ENCODE results near the gene SMIM20. TPM values are rescaled to one million over a fixed set of nuclear protein-coding genes. Genes with fewer than 3 reads are reported as not detected.
A peak's percentile ranks its signal among the peaks of the same experiment; 100 is the strongest.

The SMIM20 gene
- total RNA-seq, 2 experiments from 2014 or later = 7.2 to 9.1 TPM

DNA sequence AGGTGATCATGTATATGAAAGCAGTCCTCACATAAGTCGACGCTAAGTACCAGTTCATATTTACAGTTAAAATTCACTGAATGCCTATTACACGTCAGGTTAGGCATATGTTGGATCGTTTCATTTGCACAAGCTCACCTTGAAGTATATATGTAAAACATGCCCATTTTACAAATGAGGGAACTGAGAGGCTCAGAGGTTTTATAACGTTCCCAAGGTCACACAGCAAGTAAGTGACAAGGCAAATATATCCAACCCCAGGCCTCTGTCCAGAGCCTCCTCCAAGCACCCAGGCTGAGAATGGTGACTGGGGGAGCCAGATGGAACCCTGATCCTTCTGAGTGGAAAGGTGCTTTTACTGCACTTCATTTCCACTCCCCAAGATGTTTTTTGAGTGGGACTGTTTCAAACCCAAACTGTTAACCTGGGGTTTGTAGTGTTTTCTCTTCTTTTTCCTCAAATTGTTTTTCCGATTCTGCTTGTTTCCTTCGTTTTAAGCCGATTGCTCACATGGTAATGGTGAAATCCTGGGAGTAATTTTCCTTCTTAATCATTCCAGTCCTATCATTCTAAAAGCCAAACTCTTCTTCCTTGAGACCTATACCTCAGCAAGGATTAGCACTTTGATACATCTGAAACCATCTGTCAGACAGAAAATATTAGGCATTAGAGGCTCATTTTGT is 791 bp downstream of the SMIM20 start:
- Mint-ChIP-seq H3K9me3 (no peaks in the 10 kb centered on the region), H3K27ac (peak overlapping the region; percentile 96), H3K4me3 (peak overlapping the region; percentile 94), H3K4me1 (ENCODE audit: low read depth) (peaks cover 26% of the 10 kb centered on the region), H3K27me3 (no peaks in the 10 kb centered on the region), H3K36me3 (ENCODE audit: low read depth) (peaks cover 6% of the 10 kb centered on the region)
- H3K27me3 ChIP-seq (ENCODE audit: control insufficient read depth in 1 of 2, insufficient read depth in 2 of 2, low read length in 2 of 2) = no peaks in the 10 kb centered on the region
- no peaks in the 10 kb centered on the region for H3K36me3 ChIP-seq (ENCODE audit: insufficient read depth, low read length)
- no peaks in the 10 kb centered on the region for H3K9me3 ChIP-seq (ENCODE audit: control insufficient read depth in 1 of 2, insufficient read depth in 1 of 2, low read length in 2 of 2)
- H3K27ac ChIP-seq (ENCODE audit: low read depth in 1 of 2, low read length in 2 of 2) = peak overlapping the region; percentile 79 to 85
- DNase-seq (no peak), ATAC-seq (ENCODE audit: poor library complexity) (no peak)
- intact Hi-C loops (cut with DNase I, micrococcal nuclease) = loop anchor here (1.0 to 10.0 kb wide), 9 partner anchors 56 to 1330 kb away; partner anchors contain the start of genes ANAPC4 (in 1 of the 2), DHX15 (in 1 of the 2), PI4K2B (in 1 of the 2) and SEPSECS (in 1 of the 2)
- peak overlapping the region; percentile 92 for H3K4me3 ChIP-seq (ENCODE audit: low read length)
- TF ChIP-seq, protein P1, sequence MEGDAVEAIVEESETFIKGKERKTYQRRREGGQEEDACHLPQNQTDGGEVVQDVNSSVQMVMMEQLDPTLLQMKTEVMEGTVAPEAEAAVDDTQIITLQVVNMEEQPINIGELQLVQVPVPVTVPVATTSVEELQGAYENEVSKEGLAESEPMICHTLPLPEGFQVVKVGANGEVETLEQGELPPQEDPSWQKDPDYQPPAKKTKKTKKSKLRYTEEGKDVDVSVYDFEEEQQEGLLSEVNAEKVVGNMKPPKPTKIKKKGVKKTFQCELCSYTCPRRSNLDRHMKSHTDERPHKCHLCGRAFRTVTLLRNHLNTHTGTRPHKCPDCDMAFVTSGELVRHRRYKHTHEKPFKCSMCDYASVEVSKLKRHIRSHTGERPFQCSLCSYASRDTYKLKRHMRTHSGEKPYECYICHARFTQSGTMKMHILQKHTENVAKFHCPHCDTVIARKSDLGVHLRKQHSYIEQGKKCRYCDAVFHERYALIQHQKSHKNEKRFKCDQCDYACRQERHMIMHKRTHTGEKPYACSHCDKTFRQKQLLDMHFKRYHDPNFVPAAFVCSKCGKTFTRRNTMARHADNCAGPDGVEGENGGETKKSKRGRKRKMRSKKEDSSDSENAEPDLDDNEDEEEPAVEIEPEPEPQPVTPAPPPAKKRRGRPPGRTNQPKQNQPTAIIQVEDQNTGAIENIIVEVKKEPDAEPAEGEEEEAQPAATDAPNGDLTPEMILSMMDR (IDR thresholded peaks at IDR 0.05) = no peak
- ChIA-PET CTCF (interaction anchor here (1.4 kb wide), 1 partner anchor 55 kb away, joined by 4 read pairs; no protein-coding TSS in a partner anchor), POLR2A (interaction anchor here (1.1 to 4.5 kb wide), 4 partner anchors 55 to 946 kb away, joined by 3 to 62 read pairs (median 14); partner anchors contain the start of genes RBPJ and STIM2)
- peaks cover 25% of the 10 kb centered on the region for H3K4me1 ChIP-seq (ENCODE audit: insufficient read depth, low read length)

DNA sequence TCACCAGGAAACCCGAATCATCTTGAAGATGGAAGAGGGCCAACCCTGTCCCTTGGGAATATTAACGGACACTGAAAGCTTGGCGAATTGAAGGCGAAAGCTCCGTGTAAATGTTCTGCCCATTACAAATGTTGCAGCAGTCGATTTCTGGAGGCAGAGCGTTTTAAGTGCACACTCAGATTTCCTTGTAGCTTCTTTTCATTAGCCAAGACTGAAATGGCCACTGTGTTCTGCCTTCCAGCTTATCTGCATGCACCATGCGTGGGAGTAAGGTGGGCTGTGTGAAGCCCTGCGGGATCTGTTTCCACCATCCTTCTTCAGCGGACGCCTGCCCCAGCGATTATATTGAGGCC is 1.3 kb downstream of the SMIM20 start:
- no peak overlapping the region for H3K27ac ChIP-seq (ENCODE audit: low read depth in 1 of 2, low read length in 2 of 2)
- no peaks in the 10 kb centered on the region for H3K27me3 Mint-ChIP-seq
- no peak for ATAC-seq (ENCODE audit: poor library complexity)

DNA sequence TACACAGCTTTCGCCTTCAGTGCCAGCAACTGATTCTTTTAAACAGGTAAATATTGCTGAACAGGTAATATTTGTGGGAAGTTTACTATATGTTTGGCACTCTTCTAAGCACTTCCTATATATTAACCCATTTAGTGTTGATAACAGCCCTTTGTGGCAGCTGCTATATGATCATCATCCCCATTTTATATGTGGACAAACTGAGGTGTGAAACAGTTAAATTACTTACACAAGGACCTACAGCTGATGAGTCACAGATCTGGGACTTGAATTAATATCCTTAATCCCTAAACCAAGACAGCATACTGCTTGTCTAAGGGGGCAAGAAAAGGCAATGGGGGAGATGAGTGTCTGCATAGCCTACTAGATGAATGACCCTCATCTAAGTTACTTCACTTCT is 2.9 kb downstream of the SMIM20 start:
- TF ChIP-seq, protein P1 (IDR thresholded peaks at IDR 0.05) = no peak
- CTCF ChIA-PET = interaction anchor here (2.1 kb wide), 1 partner anchor 52 kb away, joined by 5 read pairs; no protein-coding TSS in a partner anchor
- no peaks in the 10 kb centered on the region for H3K9me3 Mint-ChIP-seq
- peaks cover 34% of the 10 kb centered on the region for H3K4me1 Mint-ChIP-seq (ENCODE audit: low read depth)
- Histone ChIP-seq H3K27ac (ENCODE audit: low read depth in 1 of 2, low read length in 2 of 2) (no peak overlapping the region), H3K4me1 (ENCODE audit: insufficient read depth, low read length) (peaks cover 25% of the 10 kb centered on the region), H3K9me3 (ENCODE audit: control insufficient read depth in 1 of 2, insufficient read depth in 1 of 2, low read length in 2 of 2) (no peaks in the 10 kb centered on the region), H3K36me3 (ENCODE audit: insufficient read depth, low read length) (no peaks in the 10 kb centered on the region), H3K27me3 (ENCODE audit: control insufficient read depth in 1 of 2, insufficient read depth in 2 of 2, low read length in 2 of 2) (no peaks in the 10 kb centered on the region), H3K4me3 (ENCODE audit: low read length) (no peak overlapping the region)
- no peaks in the 10 kb centered on the region for H3K27me3 Mint-ChIP-seq
- ATAC-seq (ENCODE audit: poor library complexity) (no peak), DNase-seq (no peak)
- intact Hi-C loops (cut with DNase I, micrococcal nuclease) = loop anchor here in 1 of 2 experiments (5.0 to 10.0 kb wide), 4 partner anchors 540 to 1332 kb away; partner anchors contain the start of genes ANAPC4, DHX15, SEPSECS and TBC1D19
- POLR2A ChIA-PET = no interaction called here
- H3K4me3 Mint-ChIP-seq = peak overlapping the region; percentile 39
- no peak overlapping the region for H3K27ac Mint-ChIP-seq
- H3K36me3 Mint-ChIP-seq (ENCODE audit: low read depth) = peaks cover 18% of the 10 kb centered on the region

More for the DNA sequence above, 1.3 kb downstream of the SMIM20 start:
- H3K27me3 ChIP-seq (ENCODE audit: control insufficient read depth in 1 of 2, insufficient read depth in 2 of 2, low read length in 2 of 2) = no peaks in the 10 kb centered on the region
- intact Hi-C loops (cut with DNase I, micrococcal nuclease) = loop anchor here (2.0 to 10.0 kb wide), 5 partner anchors 403 to 1331 kb away; partner anchors contain the start of genes ANAPC4 (in 1 of the 2), DHX15 (in 1 of the 2), SEPSECS (in 1 of the 2) and TBC1D19 (in 1 of the 2)
- no peak for DNase-seq
- POLR2A ChIA-PET = interaction anchor here (3.3 to 4.5 kb wide), 2 partner anchors 55 to 404 kb away, joined by 20 to 62 read pairs; partner anchors contain the start of gene RBPJ
- CTCF ChIA-PET = interaction anchor here (2.1 kb wide), 1 partner anchor 51 kb away, joined by 5 read pairs; no protein-coding TSS in a partner anchor
- H3K4me1 Mint-ChIP-seq (ENCODE audit: low read depth) = peaks cover 26% of the 10 kb centered on the region
- H3K27ac Mint-ChIP-seq = peak overlapping the region; percentile 96
- no peak overlapping the region for H3K4me3 ChIP-seq (ENCODE audit: low read length)
- H3K36me3 ChIP-seq (ENCODE audit: insufficient read depth, low read length) = no peaks in the 10 kb centered on the region
- H3K9me3 ChIP-seq (ENCODE audit: control insufficient read depth in 1 of 2, insufficient read depth in 1 of 2, low read length in 2 of 2) = no peaks in the 10 kb centered on the region
- TF ChIP-seq, protein P1 (IDR thresholded peaks at IDR 0.05) = no peak
- H3K4me1 ChIP-seq (ENCODE audit: insufficient read depth, low read length) = peaks cover 25% of the 10 kb centered on the region
- H3K9me3 Mint-ChIP-seq = no peaks in the 10 kb centered on the region
- peak overlapping the region; percentile 86 for H3K4me3 Mint-ChIP-seq
- H3K36me3 Mint-ChIP-seq (ENCODE audit: low read depth) = peaks cover 6% of the 10 kb centered on the region

Data from CD4-positive, alpha-beta T cell (primary cell).